ENCODE measurements around the gene POLDIP2. TPM values are rescaled to one million over a fixed set of nuclear protein-coding genes. Genes with fewer than 3 reads are reported as not detected.

The POLDIP2 gene
- total and polyA plus RNA-seq, 9 donors = 37.4 to 110 (median 59.6) TPM

- Histone ChIP-seq H3K4me1 (ENCODE audit: insufficient read depth) (no peaks in the 10 kb centered on the region), H3K9me3 (no peaks in the 10 kb centered on the region), H3K4me3 (no peak overlapping the region), H3K27ac (no peak overlapping the region), H3K27me3 (no peaks in the 10 kb centered on the region), H3K36me3 (no peaks in the 10 kb centered on the region)
- no peak for TF ChIP-seq EP300 (IDR thresholded peaks at IDR 0.05)
- no peak for TF ChIP-seq POLR2A (IDR thresholded peaks at IDR 0.05)
- no peak for TF ChIP-seq CTCF (IDR thresholded peaks at IDR 0.05)
- DNase-seq = no peak
- 93 to 94% (median 93%) methylated on average over 3 of the region's 3 CpGs for WGBS, 3 donors
- intact Hi-C loops (cut with DNase I) = no loop called here
These were observed 39.9 kb upstream of the POLDIP2 start for GRCh38 chr17:28397275-28397674.

GRCh38 chr17:28396635-28397239 lies 39.4 kb upstream of the POLDIP2 start:
- WGBS, 3 donors = 59 to 87% (median 81%) methylated on average over 6 of the region's 6 CpGs
- H3K9me3 ChIP-seq = no peaks in the 10 kb centered on the region
- no peak for TF ChIP-seq EP300 (IDR thresholded peaks at IDR 0.05)
- TF ChIP-seq CTCF (IDR thresholded peaks at IDR 0.05) = no peak
- no peak overlapping the region for H3K4me3 ChIP-seq
- peak in 1 of 5 donors; percentile 17 for DNase-seq
- H3K36me3 ChIP-seq = no peaks in the 10 kb centered on the region
- H3K27me3 ChIP-seq = no peaks in the 10 kb centered on the region
- intact Hi-C loops (cut with DNase I) = no loop called here
- no peaks in the 10 kb centered on the region for H3K4me1 ChIP-seq (ENCODE audit: insufficient read depth)
- no peak overlapping the region for H3K27ac ChIP-seq

GRCh38 chr17:28395968-28396367 lies 38.6 kb upstream of the POLDIP2 start:
- intact Hi-C loops (cut with DNase I) = no loop called here
- H3K27ac ChIP-seq = no peak overlapping the region
- H3K27me3 ChIP-seq = no peaks in the 10 kb centered on the region
- DNase-seq = peak in 1 of 5 donors; percentile 23
- no peaks in the 10 kb centered on the region for H3K36me3 ChIP-seq
- 84 to 90% (median 86%) methylated on average over 6 of the region's 6 CpGs for WGBS, 3 donors
- no peak for TF ChIP-seq POLR2A (IDR thresholded peaks at IDR 0.05)
- TF ChIP-seq CTCF (IDR thresholded peaks at IDR 0.05) = no peak
- no peak for TF ChIP-seq EP300 (IDR thresholded peaks at IDR 0.05)
- no peak overlapping the region for H3K4me3 ChIP-seq
- H3K9me3 ChIP-seq = no peaks in the 10 kb centered on the region
- no peaks in the 10 kb centered on the region for H3K4me1 ChIP-seq (ENCODE audit: insufficient read depth)

GRCh38 chr17:28395426-28395825 lies 38.1 kb upstream of the POLDIP2 start:
- WGBS, 3 donors = 48 to 84% (median 50%) methylated on average over 2 of the region's 2 CpGs
- Histone ChIP-seq H3K27me3 (no peaks in the 10 kb centered on the region), H3K4me3 (no peak overlapping the region), H3K9me3 (no peaks in the 10 kb centered on the region), H3K4me1 (ENCODE audit: insufficient read depth) (no peaks in the 10 kb centered on the region), H3K27ac (no peak overlapping the region), H3K36me3 (no peaks in the 10 kb centered on the region)
- DNase-seq = peak in 1 of 5 donors; percentile 3
- intact Hi-C loops (cut with DNase I) = no loop called here
- no peak for TF ChIP-seq CTCF (IDR thresholded peaks at IDR 0.05)
- TF ChIP-seq POLR2A (IDR thresholded peaks at IDR 0.05) = no peak
- TF ChIP-seq EP300 (IDR thresholded peaks at IDR 0.05) = no peak

Measured in ovary (tissue), 9 donors.